Prostate gland (tissue), 2 donors: Measurements from ENCODE around the gene HIGD1B.

Experiments
- POLR2A ChIP-seq: fragments of 450-650 bp; IDR thresholded peaks from one replicate; pipeline ENCODE4 v1.6.1; 2016; ENCODE audit warnings: antibody characterized with exemption, mild to moderate bottlenecking
- POLR2AphosphoS5 ChIP-seq: sonication (generic); formaldehyde crosslinking; IDR thresholded peaks from one replicate; pipeline ENCODE4 v1.6.1; 2017; ENCODE audit warnings: antibody characterized with exemption
- TF ChIP-seq, protein P1 (sequence below), 4 experiments: fragments of 200-600 bp in 2 of 4; fragments of 450-650 bp in 2 of 4; sonication (generic) in 2 of 4; IDR thresholded peaks; 1 replicate in 3 of 4; 2 replicates in 1 of 4; pipeline ENCODE4 v1.5.1; 2016 to 2019; ENCODE audit warnings: antibody characterized with exemption in 4 of 4, mild to moderate bottlenecking in 2 of 4, moderate library complexity in 2 of 4

DNA sequence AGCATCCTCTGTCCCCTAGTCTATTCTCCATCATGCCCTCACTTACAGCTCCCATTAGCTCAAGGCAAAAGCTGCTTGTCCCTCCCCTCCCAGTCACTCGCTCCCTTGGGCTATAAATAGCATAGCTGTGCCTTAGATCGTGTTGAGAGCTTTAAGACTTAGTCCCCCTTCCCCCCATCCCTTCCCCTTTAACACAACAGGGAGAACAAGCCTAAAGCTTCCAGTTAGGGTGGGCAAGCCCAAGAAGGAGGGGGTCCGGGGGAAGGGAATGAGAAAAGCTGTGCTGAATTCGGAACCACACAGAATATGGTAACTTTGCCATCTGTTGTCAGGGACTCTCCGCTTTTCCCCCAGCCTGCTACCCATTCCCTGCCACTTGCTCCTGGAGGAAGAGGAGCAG lies 4.9 kb upstream of the HIGD1B start:
- TF ChIP-seq, protein P1, sequence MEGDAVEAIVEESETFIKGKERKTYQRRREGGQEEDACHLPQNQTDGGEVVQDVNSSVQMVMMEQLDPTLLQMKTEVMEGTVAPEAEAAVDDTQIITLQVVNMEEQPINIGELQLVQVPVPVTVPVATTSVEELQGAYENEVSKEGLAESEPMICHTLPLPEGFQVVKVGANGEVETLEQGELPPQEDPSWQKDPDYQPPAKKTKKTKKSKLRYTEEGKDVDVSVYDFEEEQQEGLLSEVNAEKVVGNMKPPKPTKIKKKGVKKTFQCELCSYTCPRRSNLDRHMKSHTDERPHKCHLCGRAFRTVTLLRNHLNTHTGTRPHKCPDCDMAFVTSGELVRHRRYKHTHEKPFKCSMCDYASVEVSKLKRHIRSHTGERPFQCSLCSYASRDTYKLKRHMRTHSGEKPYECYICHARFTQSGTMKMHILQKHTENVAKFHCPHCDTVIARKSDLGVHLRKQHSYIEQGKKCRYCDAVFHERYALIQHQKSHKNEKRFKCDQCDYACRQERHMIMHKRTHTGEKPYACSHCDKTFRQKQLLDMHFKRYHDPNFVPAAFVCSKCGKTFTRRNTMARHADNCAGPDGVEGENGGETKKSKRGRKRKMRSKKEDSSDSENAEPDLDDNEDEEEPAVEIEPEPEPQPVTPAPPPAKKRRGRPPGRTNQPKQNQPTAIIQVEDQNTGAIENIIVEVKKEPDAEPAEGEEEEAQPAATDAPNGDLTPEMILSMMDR (IDR thresholded peaks at IDR 0.05) = no peak
- TF ChIP-seq POLR2AphosphoS5 (no peak), POLR2A (no peak)
